Activated naive CD4-positive, alpha-beta T cell treated with anti-CD3 and anti-CD28 coated beads, Interleukin-2, amount 50 U/mL, for 72 hours (primary cell): ENCODE measurements around the gene COQ9. TPM values are rescaled to one million over a fixed set of nuclear protein-coding genes. Genes with fewer than 3 reads are reported as not detected.

Source experiments
- ATAC-seq, 2 donors: fragments of 150-1000 bp; cut with Tn5 transposase; 2 replicates each; pipeline ENCODE4 v1.10.0; 2021; ENCODE audit warnings: mild to moderate bottlenecking in 2 of 2, moderate library complexity in 2 of 2
- DNase-seq, 2 donors: peaks; one replicate each; pipeline ENCODE4 v3.0.0; 2021 to 2022; ENCODE audit warnings: low spot score in 2 of 2
- H3K27ac Mint-ChIP-seq, 2 donors: one replicate each; pipeline ENCODE4 v1.8.0; 2022; ENCODE audit warnings: mild to moderate bottlenecking in 2 of 2, mixed read lengths in 2 of 2
- H3K36me3 Mint-ChIP-seq, 2 donors: one replicate each; pipeline ENCODE4 v1.8.0; 2022; ENCODE audit warnings: mixed read lengths in 2 of 2
- H3K9me3 Mint-ChIP-seq, 2 donors: one replicate each; pipeline ENCODE4 v1.8.0; 2022; ENCODE audit warnings: mixed read lengths in 2 of 2
- total RNA-seq, 2 donors: library from RNA; stranded (reverse); gene quantifications; one replicate each; pipeline ENCODE4 v1.2.3, GENCODE V29; 2022

COQ9 gene
- total RNA-seq, 2 donors from 2014 or later: 14.8 to 44.3 TPM

GRCh38 chr16:57476546-57477410, 29.5 kb downstream of the COQ9 start:
- peak overlapping the region in 1 of 2 donors; percentile 31 for H3K27ac Mint-ChIP-seq

DNA sequence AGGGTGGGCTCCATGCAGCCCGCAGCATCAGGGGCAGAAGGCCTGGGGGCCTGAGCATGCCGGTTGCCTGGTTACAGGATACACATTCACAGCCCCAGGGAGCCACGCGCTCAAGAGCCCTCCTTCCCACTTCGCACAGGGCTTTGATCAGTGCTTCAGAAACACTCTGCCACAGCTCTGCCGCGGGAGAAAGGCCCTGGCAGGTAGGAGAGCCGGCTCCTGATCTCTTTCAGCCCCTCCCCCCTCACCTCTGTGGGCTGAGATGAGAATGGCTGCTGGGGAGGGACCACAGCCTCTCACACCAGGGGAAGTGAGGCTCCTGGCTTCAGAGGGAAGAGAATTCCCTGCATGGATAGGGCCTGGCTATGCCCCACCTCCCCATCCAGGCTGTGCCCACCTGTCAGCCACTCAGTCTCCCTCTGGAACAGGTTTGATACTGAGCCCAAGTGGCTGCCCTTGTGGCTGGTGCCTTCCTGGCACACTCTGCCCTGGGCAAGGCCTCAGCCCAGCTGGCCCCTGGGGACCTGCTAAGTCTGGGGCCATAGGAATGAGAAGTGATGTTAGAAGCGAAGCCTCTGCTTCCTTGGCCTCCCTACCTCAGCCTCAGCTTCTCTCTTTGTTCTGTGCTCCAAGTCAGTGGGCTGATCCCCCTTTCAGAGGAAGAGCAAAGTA, 30.4 kb downstream of the COQ9 start:
- ATAC-seq (no peak), DNase-seq (no peak)
- Mint-ChIP-seq H3K9me3 (no peaks in the 10 kb centered on the region), H3K27ac (no peak overlapping the region), H3K36me3 (no peaks in the 10 kb centered on the region)

More at GRCh38 chr16:57476546-57477410, 29.5 kb downstream of the COQ9 start:
- no peak for ATAC-seq
- DNase-seq: no peak
- Mint-ChIP-seq H3K36me3 (no peaks in the 10 kb centered on the region), H3K9me3 (no peaks in the 10 kb centered on the region)

DNA sequence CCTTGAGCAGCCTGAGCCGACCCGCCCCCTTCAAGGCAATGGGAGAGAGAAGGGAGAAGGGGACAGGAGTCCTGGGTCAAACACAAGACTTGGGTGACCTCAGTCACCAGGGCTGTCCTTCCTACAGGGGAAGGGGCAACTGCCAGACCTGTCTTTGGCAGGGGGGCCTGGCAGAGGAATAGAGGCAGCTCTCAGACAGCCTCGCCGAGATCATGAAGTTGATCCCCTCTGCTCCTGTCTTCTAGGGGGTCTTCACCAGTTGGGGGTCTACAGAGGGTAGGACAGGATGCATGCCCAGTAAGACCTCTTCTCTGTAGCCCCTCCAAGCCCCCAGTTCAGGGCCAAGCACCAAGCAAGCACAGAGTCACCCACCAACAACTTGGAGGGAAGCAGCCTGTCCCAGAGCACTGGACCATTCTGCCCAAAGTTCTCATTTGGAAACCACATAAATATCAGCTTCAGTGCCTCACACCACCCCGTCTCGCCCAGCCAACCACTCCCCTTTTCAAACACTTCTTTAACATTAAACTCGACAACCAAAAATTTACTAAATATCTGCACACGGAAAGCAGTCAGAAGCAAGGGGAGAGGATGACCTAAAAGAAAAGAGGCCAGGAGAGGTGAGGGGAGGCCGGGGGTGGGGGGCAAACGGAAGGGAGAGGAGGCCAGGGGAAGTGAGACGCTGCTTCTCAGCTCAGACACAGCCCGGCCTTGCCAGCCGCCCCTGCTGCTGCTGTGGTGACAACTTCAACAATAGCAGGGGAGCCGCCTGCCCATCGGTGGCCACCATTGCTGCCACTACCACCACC, 31.3 kb downstream of the COQ9 start:
- H3K9me3 Mint-ChIP-seq: no peaks in the 10 kb centered on the region
- H3K27ac Mint-ChIP-seq: peak overlapping the region in 1 of 2 donors; percentile 63

GRCh38 chr16:57479205-57479975, 32.1 kb downstream of the COQ9 start:
- no peak for ATAC-seq
- H3K36me3 Mint-ChIP-seq: no peaks in the 10 kb centered on the region
- DNase-seq: no peak
- H3K9me3 Mint-ChIP-seq: no peaks in the 10 kb centered on the region
- peak overlapping the region in 1 of 2 donors; percentile 86 for H3K27ac Mint-ChIP-seq

More for the DNA sequence above, 31.3 kb downstream of the COQ9 start:
- no peaks in the 10 kb centered on the region for H3K36me3 Mint-ChIP-seq
- ATAC-seq (no peak), DNase-seq (no peak)

GRCh38 chr16:57479976-57480753, 32.9 kb downstream of the COQ9 start:
- peak overlapping the region in 1 of 2 donors; percentile 69 for H3K27ac Mint-ChIP-seq
- DNase-seq: no peak
- no peak for ATAC-seq
- no peaks in the 10 kb centered on the region for H3K36me3 Mint-ChIP-seq
- no peaks in the 10 kb centered on the region for H3K9me3 Mint-ChIP-seq

GRCh38 chr16:57480754-57481230, 33.5 kb downstream of the COQ9 start:
- DNase-seq: no peak
- no peak for ATAC-seq
- no peaks in the 10 kb centered on the region for H3K36me3 Mint-ChIP-seq
- peak overlapping the region in 1 of 2 donors; percentile 69 for H3K27ac Mint-ChIP-seq
- no peaks in the 10 kb centered on the region for H3K9me3 Mint-ChIP-seq

- no peaks in the 10 kb centered on the region for H3K9me3 Mint-ChIP-seq
- H3K27ac Mint-ChIP-seq: peak overlapping the region in 1 of 2 donors; percentile 22
- ATAC-seq: no peak
- no peak for DNase-seq
- no peaks in the 10 kb centered on the region for H3K36me3 Mint-ChIP-seq
Measured at GRCh38 chr16:57481421-57481820, 34.1 kb downstream of the COQ9 start.

DNA sequence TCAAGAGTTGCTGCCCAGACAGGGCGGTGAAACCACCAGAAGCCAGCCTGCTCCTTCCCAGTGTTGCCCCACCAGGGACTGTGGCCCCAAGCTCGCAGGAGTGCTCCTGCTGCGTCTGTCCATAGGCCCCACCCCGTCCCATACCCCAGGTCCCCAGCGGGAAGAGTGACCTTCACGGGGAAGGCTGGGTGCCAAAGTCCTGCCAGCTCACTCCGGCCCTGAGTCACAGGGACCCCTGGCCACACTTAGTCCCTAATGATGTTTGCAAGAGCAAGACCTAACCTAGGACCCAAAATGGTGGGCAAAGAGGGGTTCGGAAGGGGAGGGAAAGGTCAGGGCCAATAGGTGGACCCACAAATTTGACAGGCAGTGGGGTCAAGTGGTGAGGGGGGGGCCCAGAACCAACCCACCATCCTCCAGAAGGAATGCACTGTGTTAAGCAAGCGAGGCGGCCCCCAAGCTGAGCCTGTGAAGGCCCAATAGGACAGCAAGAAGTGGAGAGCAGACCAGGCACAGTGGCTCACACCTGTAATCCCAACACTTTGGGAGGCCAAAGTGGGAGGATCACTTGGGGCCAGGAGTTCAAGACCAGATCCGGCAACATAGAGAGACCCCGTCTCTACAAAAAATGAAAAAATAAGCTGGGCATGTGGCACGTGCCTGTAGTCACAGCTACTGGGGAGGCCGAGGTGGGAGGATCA, 35.7 kb downstream of the COQ9 start:
- no peaks in the 10 kb centered on the region for H3K36me3 Mint-ChIP-seq
- H3K27ac Mint-ChIP-seq: no peak overlapping the region
- ATAC-seq: no peak
- H3K9me3 Mint-ChIP-seq: no peaks in the 10 kb centered on the region
- DNase-seq: no peak

- Mint-ChIP-seq H3K27ac (no peak overlapping the region), H3K9me3 (no peaks in the 10 kb centered on the region), H3K36me3 (no peaks in the 10 kb centered on the region)
- ATAC-seq (no peak), DNase-seq (no peak)
Measured at GRCh38 chr16:57483725-57484514, 36.6 kb downstream of the COQ9 start.

DNA sequence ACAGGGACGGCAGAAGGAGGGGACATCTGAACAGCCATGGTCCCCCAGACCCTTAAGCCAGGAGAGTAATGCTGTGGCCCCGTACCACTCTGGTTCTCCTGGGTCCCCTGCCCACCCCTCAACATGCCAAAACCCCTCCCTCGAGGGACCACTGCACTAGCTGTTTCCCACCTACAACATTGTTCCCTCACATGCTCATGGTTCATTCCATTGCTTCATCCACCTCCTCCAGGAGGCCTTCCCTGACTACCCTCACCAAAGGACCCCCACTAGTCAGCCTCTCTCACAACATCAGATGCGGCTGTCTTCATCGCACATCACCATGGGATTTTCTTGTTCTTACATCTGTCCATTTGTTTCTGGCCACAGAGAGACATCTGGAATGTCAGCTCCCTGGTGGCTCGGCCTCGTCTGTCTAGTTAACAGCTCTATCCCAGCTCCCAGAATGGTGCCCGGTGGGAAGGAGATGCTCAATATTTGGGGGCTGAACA, 37.3 kb downstream of the COQ9 start:
- Mint-ChIP-seq H3K9me3 (no peaks in the 10 kb centered on the region), H3K27ac (no peak overlapping the region), H3K36me3 (no peaks in the 10 kb centered on the region)

DNA sequence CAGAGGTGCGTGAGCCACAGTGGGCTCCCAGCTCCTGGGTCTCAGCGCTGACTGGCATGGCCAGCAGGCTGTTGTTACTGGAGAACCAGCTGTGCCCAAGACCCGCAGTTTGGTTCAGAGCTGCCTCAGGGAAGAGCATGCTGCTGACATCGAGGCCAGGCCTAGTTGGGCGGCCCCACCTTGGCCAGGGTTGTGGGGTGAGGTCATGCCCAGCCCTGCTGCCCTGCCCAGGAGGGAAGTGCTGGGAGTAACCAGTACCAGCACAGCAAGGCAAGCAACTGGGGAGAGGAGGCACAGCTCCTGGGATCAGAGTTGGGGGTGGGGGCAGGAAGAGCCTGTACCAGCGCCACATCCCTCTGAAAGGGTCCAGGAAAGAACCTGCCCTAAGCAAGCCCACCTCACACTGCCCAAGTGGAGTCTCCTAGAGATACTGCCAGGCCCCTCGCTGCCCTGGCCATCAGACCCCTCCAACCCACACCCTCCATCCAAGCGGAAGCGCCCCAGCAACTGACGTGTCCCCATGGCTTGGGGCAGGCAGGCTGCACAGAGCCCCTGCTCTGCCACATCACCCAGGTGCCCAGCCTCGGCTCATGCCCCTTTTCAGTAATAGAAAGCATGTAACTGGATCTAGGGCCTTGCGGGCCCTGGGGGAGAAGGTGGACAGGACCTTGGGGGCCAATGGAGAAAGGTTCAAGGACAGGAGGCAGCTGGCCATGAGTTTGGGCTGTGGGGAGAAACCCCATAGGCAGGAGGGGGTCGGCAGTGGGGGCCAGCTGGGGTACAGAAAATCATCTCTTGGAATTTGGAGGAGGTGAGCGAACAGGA, 38.0 kb downstream of the COQ9 start:
- no peaks in the 10 kb centered on the region for H3K9me3 Mint-ChIP-seq
- H3K36me3 Mint-ChIP-seq: no peaks in the 10 kb centered on the region
- H3K27ac Mint-ChIP-seq: peak overlapping the region; percentile 39 to 81
- ATAC-seq (no peak), DNase-seq (no peak)

More for the DNA sequence above, 37.3 kb downstream of the COQ9 start:
- no peak for ATAC-seq
- no peak for DNase-seq

DNA sequence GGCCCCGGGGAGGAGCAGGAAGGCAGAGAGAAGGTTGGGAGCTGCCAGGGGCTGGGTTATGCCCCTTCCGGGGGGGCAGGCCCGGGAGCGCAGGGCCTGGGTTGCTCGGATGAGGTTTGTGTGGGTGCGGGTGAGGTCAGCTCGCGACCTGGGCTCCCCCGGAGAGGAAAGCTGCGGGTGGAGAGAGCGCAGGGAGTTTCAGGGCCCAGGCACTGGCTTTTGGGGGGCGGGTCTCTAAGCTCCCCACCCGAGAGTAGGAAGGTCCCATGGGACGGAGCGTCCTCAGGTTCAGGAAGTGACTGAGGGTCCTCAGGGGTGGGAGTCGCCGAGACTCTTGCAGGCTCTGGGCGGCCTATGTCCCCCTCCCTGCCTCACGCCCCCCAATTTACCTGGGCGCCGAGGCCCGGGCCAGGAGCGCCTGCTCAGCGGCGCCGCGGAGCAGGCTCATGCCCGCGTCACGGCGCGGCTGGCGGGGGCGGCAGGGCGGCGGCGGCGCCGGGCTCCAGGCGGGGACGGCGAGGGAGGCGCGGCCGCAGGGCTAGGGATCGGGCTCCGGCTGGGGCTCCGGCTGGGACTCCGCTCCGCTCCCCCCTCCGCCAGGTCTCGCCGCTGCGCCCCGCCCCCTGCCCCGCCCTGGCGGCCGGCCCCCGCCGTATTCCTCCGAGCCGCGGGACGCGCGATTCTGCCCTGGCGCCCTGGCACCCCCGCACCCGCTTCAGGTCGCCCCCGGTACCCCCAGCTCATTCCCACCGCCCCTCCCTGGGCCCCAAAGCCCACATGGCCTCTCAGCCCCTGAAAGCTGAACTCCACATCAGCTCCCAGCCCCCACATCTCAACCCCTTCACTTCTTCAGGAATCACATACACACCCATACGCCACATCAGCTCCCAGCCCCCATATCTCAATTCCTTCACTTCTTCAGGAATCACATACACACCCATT, 38.9 kb downstream of the COQ9 start, which contains the start of gene DOK4:
TSS of gene DOK4 (minus strand) at position 578 of the 942 bp plus-strand sequence. CDS start 6,986 bp downstream, outside the sequence.
- ATAC-seq (peak; percentile 89 to 98), DNase-seq (peak; percentile 71 to 86)
- Mint-ChIP-seq H3K9me3 (no peaks in the 10 kb centered on the region), H3K27ac (peak within 1 kb of the TSS; percentile 83 to 84), H3K36me3 (no peaks in the 10 kb centered on the region)
